Colon (tissue), 2 donors: Measurements from ENCODE around the gene LMX1B.

Source experiments
- FAIRE-seq: peaks from 2 replicates; lab custom pipeline; 2012; peaks lifted over from hg19 to GRCh38; lab: Jason Lieb, UNC
- donor health status: control.
- donor health status: control.

LMX1B gene

GRCh38 chr9:126676685-126677143 lies 63.0 kb downstream of the LMX1B start:
- FAIRE-seq, result no peak

GRCh38 chr9:126677188-126678084 lies 63.7 kb downstream of the LMX1B start:
- FAIRE-seq, result no peak

GRCh38 chr9:126678989-126679388 lies 65.3 kb downstream of the LMX1B start:
- no peak for FAIRE-seq

- no peak for FAIRE-seq
Measured at GRCh38 chr9:126681336-126681735, 67.6 kb downstream of the LMX1B start.

- no peak for FAIRE-seq
Measured at GRCh38 chr9:126682113-126682810, 68.5 kb downstream of the LMX1B start.

- no peak for FAIRE-seq
Measured at GRCh38 chr9:126682928-126683697, 69.4 kb downstream of the LMX1B start.

- FAIRE-seq, result no peak
Measured at GRCh38 chr9:126683698-126684044, 69.9 kb downstream of the LMX1B start.

- FAIRE-seq, result no peak
Measured at GRCh38 chr9:126684345-126684744, 70.6 kb downstream of the LMX1B start.

GRCh38 chr9:126684965-126685465 lies 71.3 kb downstream of the LMX1B start:
- no peak for FAIRE-seq

GRCh38 chr9:126687930-126688461 lies 74.3 kb downstream of the LMX1B start:
- FAIRE-seq, result no peak

- no peak for FAIRE-seq
Measured at GRCh38 chr9:126688617-126689016, 74.9 kb downstream of the LMX1B start.

- FAIRE-seq, result no peak
Measured at GRCh38 chr9:126689027-126689825, 75.5 kb downstream of the LMX1B start.

- FAIRE-seq, result no peak
Measured at GRCh38 chr9:126690431-126691051, 76.8 kb downstream of the LMX1B start.

GRCh38 chr9:126692041-126692758 lies 78.5 kb downstream of the LMX1B start:
- no peak for FAIRE-seq

GRCh38 chr9:126692759-126693427 lies 79.2 kb downstream of the LMX1B start:
- no peak for FAIRE-seq

- no peak for FAIRE-seq
Measured at GRCh38 chr9:126693428-126693944, 79.8 kb downstream of the LMX1B start.

- FAIRE-seq, result no peak
Measured at GRCh38 chr9:126694206-126695081, 80.7 kb downstream of the LMX1B start.

- FAIRE-seq, result no peak
Measured at GRCh38 chr9:126695186-126695585, 81.5 kb downstream of the LMX1B start.
